ENCODE measurements around the gene LPO.

- TF ChIP-seq POLR2A (IDR thresholded peaks at IDR 0.05), result no peak
- no peak for TF ChIP-seq CTCF (IDR thresholded peaks at IDR 0.05)
Observed at GRCh38 chr17:58262149-58262548, 23.8 kb downstream of the LPO start.

Data from lower leg skin (tissue), 3 donors.